GM20000 (cell line): ENCODE data around the gene AKAP14.
"Not testable (repeated sequence)": the region's sequence is repeated elsewhere in the genome, so short reads cannot be mapped to it uniquely, and the experiment has no call there.

Source experiments
- DNase-seq: peaks from one replicate; pipeline ENCODE4 v3.0.0; 2012; ENCODE audit warnings: low spot score
- CTCF ChIP-seq: IDR thresholded peaks from 2 replicates; pipeline ENCODE4 v1.5.1; 2012; ENCODE audit warnings: mild to moderate bottlenecking, control low read depth; ENCODE audit errors: extremely low read depth, missing control alignments

Gene AKAP14

GRCh38 chrX:119960625-119961024 is 64.9 kb downstream of the AKAP14 start:
- TF ChIP-seq CTCF, result no peak
- DNase-seq, result no peak

GRCh38 chrX:119966837-119967236 is 71.1 kb downstream of the AKAP14 start:
- not testable (repeated sequence) for DNase-seq
